ENCODE results near the gene PNMA8B. TPM values are rescaled to one million over a fixed set of nuclear protein-coding genes. Genes with fewer than 3 reads are reported as not detected.

The PNMA8B gene
- polyA plus RNA-seq, 5 donors: 2.8 to 5.7 (median 4.0) TPM

DNA sequence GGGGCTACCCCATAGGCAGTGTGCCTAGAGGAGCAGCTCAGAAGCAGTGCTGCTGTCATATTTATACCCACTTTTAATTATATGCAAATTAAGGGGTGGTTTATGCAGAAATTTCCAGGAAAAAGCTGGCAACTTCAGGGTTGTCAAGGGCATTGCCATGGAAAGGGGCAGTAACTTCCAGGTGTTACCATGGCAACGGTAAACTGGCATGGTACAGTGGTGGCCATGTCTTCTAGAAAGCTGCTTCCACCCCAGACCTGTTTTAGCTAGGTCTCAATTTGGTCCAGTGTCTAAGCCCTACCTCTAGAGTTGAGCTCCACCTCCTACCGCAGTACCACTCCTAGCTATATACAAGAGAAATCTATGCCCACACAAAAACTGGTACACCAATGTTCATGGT lies 35.6 kb downstream of the PNMA8B start:
- DNase-seq: no peak

DNA sequence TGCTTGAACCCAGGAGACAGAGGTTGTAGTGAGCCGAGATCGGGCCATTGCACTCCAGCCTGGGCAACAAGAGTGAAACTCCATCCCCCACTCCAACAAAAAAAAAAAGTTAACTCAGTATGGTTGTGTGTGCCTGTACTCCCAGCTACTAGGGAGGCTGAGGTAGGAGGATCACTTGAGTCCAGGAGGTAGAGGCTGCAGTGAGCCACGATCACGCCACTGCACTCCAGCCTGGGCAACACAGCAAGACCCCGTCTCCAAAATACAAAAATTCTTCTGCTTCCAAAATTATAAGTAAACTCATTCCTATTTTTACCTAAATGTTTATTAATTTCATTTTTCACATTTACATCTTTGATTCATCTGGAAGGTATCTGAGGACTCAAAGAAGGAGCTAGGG lies 38.7 kb downstream of the PNMA8B start:
- DNase-seq: no peak

DNA sequence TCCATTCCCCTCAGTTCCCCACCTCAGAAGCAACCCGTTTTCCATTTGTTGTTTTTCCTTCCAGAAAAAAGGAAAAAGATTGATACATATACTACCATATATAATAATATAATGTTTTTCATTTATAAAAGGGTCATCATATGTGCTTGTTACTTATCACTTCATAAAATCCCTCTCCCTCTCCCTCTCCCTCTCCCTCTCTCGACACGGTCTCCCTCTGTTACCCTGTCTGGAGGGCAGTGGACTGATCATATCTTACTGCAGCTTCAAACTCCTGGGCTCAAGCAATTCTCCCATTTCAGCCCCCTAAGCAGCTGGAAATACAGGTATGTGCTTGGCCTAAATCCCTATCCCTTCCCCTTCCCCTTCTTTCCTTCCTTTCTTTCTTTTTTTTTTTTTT lies 41.4 kb downstream of the PNMA8B start:
- no peak for DNase-seq

DNA sequence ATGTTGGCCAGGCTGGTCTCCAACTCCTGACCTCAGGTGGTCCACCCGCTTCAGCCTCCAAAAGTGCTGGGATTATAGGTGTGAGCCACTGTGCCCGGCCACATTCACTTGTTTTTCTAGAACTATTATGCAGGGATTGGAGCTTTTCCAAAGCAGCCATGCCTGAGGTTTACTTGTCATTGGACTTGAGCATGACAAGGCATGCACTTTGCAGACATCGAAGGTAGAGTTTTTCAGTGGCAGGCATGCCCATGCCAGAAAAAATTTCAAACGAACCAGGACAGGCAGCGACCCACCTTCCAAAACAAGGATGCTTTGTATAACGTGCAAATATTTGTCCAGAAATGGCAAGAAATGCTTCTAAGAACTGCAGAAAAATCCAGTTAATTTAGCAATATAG lies 42.0 kb downstream of the PNMA8B start:
- DNase-seq: no peak

DNA sequence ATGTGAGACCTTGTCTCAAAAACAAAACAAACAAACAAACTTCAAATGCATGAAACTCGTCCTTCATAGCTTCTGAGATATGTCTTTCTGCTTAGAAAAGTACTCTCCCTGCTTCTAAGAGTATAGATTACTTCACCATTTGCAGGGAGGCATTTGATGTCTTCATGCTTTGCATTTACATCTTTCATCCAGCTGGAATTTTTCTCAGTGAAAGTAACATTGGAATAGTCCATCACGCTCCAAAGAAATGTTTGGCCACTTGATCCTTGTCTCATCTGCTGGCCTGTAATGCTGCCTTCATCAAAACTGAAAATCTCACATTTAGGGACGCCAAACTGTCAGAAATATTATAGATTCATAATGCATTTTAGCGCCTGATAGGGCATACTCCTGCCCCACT lies 43.5 kb downstream of the PNMA8B start:
- DNase-seq: no peak

DNA sequence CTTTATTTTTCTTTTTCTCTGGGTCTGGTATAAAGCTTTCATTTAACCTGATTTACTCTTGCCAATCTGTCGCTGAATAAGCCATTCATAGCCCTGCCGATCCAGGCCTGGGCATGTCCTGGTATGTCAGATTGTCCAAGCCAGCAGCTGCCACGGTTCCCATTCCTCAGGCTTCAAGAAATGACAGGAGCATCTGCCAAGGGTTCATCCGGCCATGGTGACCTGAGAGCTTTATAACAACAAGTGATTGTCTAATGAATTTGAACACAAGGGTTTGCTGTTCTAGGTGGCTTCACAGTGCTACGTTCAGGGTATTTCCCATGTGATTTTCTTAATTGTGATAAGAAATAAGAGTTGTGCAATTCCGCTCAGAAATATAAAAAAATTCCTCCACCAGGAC lies 44.3 kb downstream of the PNMA8B start:
- no peak for DNase-seq

DNA sequence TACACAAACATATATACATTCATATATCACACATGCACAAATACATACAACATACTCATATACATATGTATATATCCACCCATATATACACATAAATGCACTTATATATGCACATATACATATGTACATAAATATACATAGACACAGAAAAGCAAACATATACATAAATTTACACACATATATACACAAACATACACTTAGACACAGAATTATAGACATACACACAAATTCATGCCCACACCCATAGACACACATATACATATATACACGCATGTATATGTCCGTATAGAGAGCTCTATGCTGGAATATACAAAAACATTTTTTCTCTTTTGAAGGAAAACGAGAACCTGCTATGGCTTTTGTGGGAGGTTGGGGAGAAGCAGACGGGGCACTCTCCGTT lies 44.9 kb downstream of the PNMA8B start:
- no peak for DNase-seq

DNA sequence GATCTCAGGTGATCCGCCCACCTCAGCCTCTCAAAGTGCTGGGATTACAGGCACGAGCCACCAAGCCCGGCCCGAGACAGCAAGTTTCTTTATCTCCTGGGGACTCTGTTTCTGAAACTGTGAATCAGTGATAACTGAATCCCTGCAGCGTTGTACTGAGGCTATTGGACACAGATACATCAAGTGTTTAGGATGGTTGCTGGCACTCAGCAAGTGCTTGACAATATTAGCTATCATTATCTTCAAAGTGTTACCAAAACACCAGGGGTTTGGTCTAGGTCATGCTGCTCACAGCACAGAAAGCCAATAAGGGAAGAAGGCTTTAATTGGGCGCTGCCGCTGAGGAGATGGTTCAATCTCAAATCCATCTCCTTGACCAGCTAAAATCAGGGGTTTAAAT lies 46.4 kb downstream of the PNMA8B start:
- no peak for DNase-seq

- no peak for DNase-seq
These were observed 47.1 kb downstream of the PNMA8B start for GRCh38 chr19:46448601-46449000.

- DNase-seq: no peak
These were observed 47.8 kb downstream of the PNMA8B start for GRCh38 chr19:46447824-46448223.

DNA sequence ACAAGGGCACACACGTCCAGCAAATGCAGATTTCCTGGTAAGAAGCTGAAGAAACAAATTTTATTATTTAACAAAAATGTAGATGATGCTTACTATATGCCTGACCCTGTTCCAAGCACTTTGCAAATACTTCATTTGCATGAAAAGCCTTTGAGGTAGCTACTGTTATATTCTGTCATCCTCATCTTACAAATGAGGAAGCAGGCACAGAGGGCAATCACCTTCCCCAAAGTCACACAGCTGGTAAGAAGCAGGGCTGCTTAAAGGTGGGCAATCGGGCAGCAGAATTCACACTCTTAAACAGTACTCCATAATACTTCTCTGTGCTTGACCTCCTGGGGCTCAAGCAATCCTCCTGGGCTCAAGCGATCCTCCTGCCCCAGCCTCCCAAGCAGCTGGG lies 48.7 kb downstream of the PNMA8B start:
- no peak for DNase-seq

DNA sequence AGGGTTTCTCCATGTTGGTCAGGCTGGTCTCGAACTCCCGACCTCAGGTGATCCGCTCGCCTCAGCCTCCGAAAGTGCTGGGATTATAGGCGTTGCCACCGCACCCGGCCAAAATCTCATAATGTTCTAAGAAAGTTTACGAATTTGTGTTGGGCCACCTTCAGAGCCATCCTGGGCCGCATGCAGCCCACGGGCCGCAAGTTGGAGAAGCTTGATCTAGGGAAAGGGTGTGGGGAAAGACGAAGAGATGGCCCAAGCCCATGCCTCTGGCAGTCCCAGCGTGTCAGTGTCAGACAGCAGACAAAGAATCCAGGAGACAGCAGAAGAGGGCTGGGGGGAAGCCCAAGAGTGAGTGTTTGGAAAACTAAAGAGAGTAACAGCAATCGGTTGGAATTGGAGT lies 49.6 kb downstream of the PNMA8B start:
- DNase-seq: no peak

- DNase-seq: no peak
These were observed 52.7 kb downstream of the PNMA8B start for GRCh38 chr19:46442808-46443450.

GRCh38 chr19:46441866-46442265 lies 53.8 kb downstream of the PNMA8B start:
- peak; percentile 71 to 85 for DNase-seq

Other genes starting within 250 kb of the PNMA8B start
- gene HIF3A, start 198.8 kb downstream of the PNMA8B start, polyA plus RNA-seq (ENCODE audit: insufficient read depth in 1 of 5, insufficient read length in 5 of 5, low replicate concordance in 1 of 5): 100 to 1,000 TPM; 112 to 203 (median 194) TPM
- gene PPP5C, start 148.8 kb downstream of the PNMA8B start, polyA plus RNA-seq (ENCODE audit: insufficient read depth in 1 of 5, insufficient read length in 5 of 5, low replicate concordance in 1 of 5): 100 to 1,000 TPM in 4 of 5 donors, 10 to 100 TPM in 1; 95.7 to 107 (median 104) TPM
- gene CCDC8, start 82.3 kb downstream of the PNMA8B start, polyA plus RNA-seq (ENCODE audit: insufficient read depth in 1 of 5, insufficient read length in 5 of 5, low replicate concordance in 1 of 5): 10 to 100 TPM; 39.7 to 63.5 (median 45.7) TPM
- gene PNMA8C, start 66.9 kb downstream of the PNMA8B start, polyA plus RNA-seq (ENCODE audit: insufficient read depth in 1 of 5, insufficient read length in 5 of 5, low replicate concordance in 1 of 5): 1 to 10 TPM in 1 of 5 donors, under 1 TPM in 4; 0.21 to 1.3 (median 0.72) TPM
- gene PNMA8A, start 24.3 kb downstream of the PNMA8B start, polyA plus RNA-seq (ENCODE audit: insufficient read depth in 1 of 5, insufficient read length in 5 of 5, low replicate concordance in 1 of 5): 10 to 100 TPM; 11.6 to 15.8 (median 14.8) TPM
- gene CALM3, start 105.5 kb upstream of the PNMA8B start, polyA plus RNA-seq (ENCODE audit: insufficient read depth in 1 of 5, insufficient read length in 5 of 5, low replicate concordance in 1 of 5): 100 to 1,000 TPM; 341 to 478 (median 376) TPM
- 10 to 100 TPM in 4 of 5 donors, 1 to 10 TPM in 1; 7.6 to 13.6 (median 11.9) TPM for gene PTGIR, start 129.2 kb upstream of the PNMA8B start, polyA plus RNA-seq (ENCODE audit: insufficient read depth in 1 of 5, insufficient read length in 5 of 5, low replicate concordance in 1 of 5)
- gene GNG8, start 140.3 kb upstream of the PNMA8B start, polyA plus RNA-seq (ENCODE audit: insufficient read depth in 1 of 5, insufficient read length in 5 of 5, low replicate concordance in 1 of 5): 10 to 100 TPM in 2 of 5 donors, 1 to 10 TPM in 3; 6.7 to 12.3 (median 7.0) TPM
- 10 to 100 TPM; 40.7 to 56.2 (median 45.9) TPM for gene DACT3, start 165.3 kb upstream of the PNMA8B start, polyA plus RNA-seq (ENCODE audit: insufficient read depth in 1 of 5, insufficient read length in 5 of 5, low replicate concordance in 1 of 5)
- gene PRKD2, start 221.2 kb upstream of the PNMA8B start, polyA plus RNA-seq (ENCODE audit: insufficient read depth in 1 of 5, insufficient read length in 5 of 5, low replicate concordance in 1 of 5): 10 to 100 TPM; 33.7 to 59.4 (median 54.0) TPM